Stimulated activated CD4-positive, alpha-beta T cell treated with anti-CD3 and anti-CD28 coated beads, Interleukin-15, amount 100 ng/mL, for 24 hours (primary cell): ENCODE measurements around the gene ZNF107.

Experiments
- DNase-seq: peaks from one replicate; pipeline ENCODE4 v3.0.0-alpha.2; 2020

Gene ZNF107

GRCh38 chr7:64665980-64666662 is at the start of gene ZNF107:
TSS of gene ZNF107 (plus strand) at chr7:64666133. CDS start at chr7:64666283, 150 bp downstream.
- DNase-seq: peak; percentile 87

DNA sequence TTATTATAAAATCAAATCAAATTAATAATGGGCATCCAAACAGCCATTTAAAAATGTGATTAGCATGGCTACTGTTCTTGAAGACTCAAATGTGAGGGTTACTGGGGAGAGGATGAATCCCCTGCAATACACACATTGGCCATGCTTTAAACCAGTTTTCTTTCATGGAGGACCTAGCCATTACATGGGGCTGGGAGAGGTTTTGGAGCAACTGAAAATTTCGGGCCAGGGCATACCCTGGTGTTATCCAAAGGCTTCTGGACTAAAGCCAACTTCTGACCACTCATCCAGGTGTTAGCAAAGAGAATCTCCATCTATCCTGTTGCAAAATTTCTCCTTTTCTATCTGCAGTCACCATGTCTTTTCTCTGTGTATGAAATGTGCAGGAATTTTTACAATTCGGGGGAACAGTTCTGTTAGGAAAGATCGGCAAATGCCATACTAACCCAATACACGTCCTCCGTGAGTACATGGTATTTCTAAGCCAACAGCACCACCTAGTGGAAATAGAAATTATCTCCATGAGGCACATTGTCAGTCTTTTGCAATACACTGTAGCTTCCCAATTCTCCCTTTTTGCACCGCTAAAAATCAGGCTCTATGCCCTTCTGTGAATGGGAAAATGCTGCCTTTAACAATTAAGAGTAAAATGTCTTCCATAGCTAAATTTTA is 47.0 kb upstream of the ZNF107 start:
- peak; percentile 7 for DNase-seq

GRCh38 chr7:64619705-64620104 is 46.2 kb upstream of the ZNF107 start:
- DNase-seq: no peak

DNA sequence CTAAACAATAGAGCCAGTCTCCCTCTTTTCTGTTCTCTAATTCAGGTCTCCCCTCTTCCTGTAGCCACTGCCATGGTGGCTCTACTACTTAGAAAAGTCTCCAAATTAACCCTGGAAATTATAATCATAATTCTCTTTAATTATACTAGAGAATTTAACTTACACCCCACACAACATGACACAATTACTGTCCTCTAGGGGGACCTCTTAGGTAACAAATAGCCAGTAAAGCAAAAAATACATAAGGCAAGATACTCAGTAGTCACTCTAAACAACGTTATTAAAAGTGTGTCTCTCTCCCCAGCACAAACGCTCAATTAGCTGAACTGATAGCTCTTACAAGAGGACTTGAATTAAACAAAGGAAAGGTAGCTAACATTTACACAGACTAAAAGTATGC is 44.3 kb upstream of the ZNF107 start:
- DNase-seq: no peak

DNA sequence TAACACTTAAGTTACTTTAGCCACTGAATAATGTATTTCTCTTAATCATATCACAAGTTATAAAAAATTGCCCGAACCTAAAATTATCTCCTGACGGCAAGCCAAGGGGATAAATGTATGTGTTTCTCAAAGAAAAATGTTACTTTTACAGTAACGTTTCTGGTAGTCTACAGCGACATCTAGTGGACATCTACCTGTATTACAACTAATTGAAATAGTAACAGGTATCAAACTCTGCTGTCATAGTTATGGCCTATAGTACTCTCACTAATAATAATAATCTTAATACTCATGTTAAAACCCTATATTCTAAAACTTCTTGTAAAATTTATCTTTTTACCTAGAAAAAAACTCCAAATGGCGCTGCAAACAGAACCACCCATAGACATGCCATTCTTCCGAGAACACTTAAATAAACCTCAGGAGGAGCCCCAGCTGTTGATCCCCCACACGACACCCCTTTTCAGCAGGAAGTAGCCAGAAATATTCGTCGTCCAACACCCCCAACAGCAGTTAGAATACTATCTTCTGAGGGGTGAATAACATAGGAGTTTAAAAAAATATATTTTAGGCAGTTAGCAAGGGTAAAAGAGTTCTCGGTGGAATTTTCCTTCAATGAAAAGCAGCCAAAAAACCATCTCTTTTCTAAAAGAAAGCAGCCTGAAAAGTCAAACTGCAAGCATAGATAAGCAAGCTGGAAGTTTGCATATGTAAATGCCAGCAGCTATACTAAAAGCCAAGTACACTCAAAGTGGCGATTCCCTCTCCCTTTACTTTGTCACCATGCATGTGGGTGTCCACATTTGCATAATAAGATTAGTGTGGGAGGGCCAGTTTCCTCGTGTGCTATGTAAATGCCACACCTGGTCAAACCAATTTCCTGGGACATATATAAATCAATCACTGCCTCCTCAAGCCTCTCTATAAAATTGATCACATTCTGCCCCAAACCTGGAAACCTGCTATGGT is 40.5 kb upstream of the ZNF107 start:
- DNase-seq: no peak

- DNase-seq: no peak
Observed at GRCh38 chr7:64626083-64626469, 39.9 kb upstream of the ZNF107 start.

DNA sequence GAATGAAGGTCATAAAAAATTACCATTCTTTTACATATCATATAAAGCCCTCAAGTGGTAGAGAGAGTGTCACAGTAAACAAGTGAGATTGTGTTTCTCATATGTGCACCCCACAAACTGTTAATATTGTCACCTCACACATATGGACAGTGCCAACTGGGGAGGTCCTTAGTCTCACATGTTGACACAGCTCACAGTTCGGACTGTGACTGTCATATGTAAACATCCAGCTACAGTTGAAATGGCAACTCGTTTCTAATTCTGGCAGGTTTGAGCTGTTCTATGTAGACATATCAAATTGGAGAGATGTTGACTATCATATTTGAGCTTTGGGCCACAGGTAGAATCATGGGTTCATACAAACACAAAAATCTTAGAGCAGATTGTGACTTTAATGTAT is 39.4 kb upstream of the ZNF107 start:
- DNase-seq: no peak

DNA sequence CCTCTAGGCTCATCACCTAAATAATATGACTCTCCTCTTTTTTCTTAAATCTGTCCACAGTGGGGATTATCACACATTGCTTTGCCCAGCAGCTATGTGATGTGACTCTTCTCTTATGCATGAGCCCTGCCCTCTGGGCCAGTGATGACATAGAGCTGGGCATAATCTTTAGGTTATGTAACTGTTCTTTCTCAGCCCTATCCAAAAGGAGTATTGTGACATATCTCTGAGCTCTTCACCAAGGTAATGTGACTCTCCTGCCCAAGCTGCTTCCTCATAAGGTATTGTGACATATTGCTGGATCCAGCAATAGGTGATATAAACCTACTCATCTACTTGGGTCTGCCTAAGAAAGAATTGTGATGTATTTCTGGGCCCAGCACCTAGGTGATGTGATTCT is 37.7 kb upstream of the ZNF107 start:
- no peak for DNase-seq

DNA sequence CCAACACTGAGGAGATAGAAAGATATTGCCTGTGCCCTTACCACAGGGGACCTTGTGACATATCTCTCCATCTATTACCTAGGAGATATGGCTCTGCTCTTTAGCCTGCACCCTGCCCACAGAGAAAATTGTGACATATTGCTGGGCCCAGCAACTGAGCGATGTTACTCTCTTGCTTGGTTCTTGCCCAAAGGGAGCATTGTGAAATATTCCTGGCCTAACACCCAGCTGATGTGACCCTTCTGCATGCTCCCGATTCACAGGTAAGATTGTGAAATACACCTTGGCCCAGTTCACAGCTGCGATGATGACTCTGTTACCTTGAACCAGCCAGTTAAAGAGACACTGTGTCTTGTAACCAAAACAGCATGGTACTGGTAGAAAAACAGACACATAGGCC is 37.2 kb upstream of the ZNF107 start:
- no peak for DNase-seq

- DNase-seq: peak; percentile 10
Observed at GRCh38 chr7:64630496-64630895, 35.4 kb upstream of the ZNF107 start.

GRCh38 chr7:64632029-64632428 is 33.9 kb upstream of the ZNF107 start:
- DNase-seq: no peak

GRCh38 chr7:64633401-64633800 is 32.5 kb upstream of the ZNF107 start:
- no peak for DNase-seq

GRCh38 chr7:64634406-64635062 is 31.4 kb upstream of the ZNF107 start:
- DNase-seq: no peak

GRCh38 chr7:64636386-64636785 is 29.5 kb upstream of the ZNF107 start:
- DNase-seq: peak; percentile 28

DNA sequence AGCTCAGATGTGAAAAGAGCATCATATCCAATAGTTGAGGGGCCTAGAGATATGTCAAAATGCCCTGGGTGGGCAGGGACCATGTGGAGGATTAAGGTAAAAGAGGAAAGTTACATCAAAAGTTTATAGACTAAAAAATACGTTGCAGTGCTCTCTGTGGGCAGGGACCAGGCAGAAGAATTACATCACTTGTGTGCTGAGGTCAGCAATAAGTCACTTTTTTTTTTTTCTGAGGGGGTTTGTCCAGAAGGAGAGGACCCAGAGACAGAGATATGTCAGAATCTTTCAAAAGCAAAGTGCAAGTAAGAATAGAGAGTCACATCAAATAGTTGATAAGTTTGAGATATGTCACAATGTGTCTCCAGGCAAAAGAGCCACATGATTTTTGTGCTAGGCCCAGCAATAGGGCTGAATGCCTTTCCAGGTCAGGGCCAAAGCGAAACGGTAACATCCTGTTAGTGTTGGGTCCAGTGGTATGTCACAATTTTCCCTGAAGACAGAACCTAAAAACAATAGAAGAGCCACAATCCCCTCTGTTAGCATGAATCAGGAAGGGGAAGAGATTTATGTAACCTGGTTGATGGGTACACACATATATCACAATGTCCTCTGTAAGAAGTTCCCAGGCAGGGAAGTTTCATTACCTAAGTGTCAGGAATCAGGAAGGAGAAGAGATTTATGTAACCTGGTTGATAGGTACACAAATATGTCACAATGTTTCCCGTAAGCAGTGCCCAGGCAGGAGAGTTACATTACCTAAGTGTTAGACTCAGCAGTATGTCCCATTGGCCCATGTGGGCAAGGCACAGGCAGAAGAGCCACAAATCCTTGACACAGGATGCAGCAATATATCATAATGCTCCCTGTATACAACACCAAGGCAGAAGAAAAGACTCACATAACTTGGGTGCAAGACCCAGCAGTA is 28.1 kb upstream of the ZNF107 start:
- no peak for DNase-seq

DNA sequence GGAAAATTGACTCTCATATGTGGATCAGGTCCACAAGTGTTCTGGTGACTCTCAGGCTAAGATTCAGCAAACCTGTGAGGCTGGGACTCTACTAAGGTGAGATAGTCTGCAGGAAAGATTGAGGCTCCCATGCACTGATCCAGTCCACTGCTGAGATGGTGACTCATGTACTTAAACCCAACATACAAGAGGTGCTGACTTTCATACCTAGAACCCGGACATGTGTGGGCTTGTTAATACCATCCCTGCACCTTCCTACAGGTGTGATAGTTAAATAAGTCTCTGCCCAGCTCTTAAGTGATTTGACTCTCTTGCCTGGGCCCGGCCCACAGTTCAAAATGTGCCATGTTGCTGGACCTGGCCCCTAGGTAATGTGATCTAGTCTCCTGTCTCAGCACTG is 27.1 kb upstream of the ZNF107 start:
- DNase-seq: no peak

GRCh38 chr7:64639267-64640001 is 26.5 kb upstream of the ZNF107 start:
- no peak for DNase-seq

DNA sequence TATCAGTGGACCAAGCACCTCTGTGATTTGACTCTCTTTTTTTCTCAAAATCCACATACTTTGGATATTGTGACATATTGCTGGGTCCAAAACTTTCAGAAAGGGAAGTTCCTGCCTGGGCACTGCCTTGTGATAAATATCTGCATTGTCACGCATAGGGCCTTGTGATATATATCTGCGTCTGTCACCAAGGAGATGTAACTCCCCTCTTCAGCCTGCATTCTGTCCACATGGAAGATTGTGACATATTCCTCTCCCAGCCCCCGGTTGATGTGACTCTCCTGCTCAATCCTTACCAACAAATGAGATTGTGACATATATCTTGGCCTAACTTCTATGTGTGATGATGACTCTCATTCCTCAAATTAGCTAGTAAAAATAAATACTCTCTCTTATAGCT is 25.4 kb upstream of the ZNF107 start:
- no peak for DNase-seq

DNA sequence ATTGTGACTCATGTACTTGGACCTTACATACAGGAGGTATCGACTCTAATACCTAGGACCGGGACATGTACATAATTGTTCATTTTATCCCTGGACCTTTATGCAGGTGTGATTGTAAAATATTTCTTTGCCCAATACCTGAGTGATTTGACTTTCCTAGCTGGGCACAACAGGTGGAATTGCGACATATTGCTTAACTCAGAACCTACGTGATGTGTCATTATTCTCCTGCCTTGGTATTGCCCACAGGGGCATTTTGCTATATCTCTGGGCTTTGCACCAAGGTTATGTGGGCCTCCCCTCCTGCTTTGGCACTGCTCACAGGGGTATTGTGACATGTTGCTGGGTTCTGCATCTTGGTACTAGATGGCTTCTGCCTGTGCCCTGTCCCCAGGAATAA is 23.9 kb upstream of the ZNF107 start:
- DNase-seq: no peak

- DNase-seq: no peak
Observed at GRCh38 chr7:64642875-64643274, 23.1 kb upstream of the ZNF107 start.

GRCh38 chr7:64643566-64643965 is 22.4 kb upstream of the ZNF107 start:
- DNase-seq: no peak
